ENCODE data around the gene NKX1-1.

The NKX1-1 gene

GRCh38 chr4:1415681-1415981 is 9.4 kb upstream of the NKX1-1 start:
- no peaks in the 10 kb centered on the region for H3K79me2 ChIP-seq (ENCODE audit: low read length)
- no peak for TF ChIP-seq EZH2phosphoT487 (IDR thresholded peaks at IDR 0.05; ENCODE audit: low read depth)
- no peak for TF ChIP-seq CTCF (IDR thresholded peaks at IDR 0.05; ENCODE audit: low read depth, low read length)
- H3K4me2 ChIP-seq (ENCODE audit: low read length), result no peak overlapping the region
- H4K20me1 ChIP-seq (ENCODE audit: insufficient read depth, low read length), result no peaks in the 10 kb centered on the region
- no peak overlapping the region for H3K4me3 ChIP-seq (ENCODE audit: low read length)
- no peak overlapping the region for H3K9ac ChIP-seq (ENCODE audit: low read length)
- H2AFZ ChIP-seq (ENCODE audit: low read depth, low read length), result no peak overlapping the region
- H3K4me1 ChIP-seq (ENCODE audit: low read length), result no peaks in the 10 kb centered on the region
- H3K27me3 ChIP-seq (ENCODE audit: low read depth, low read length), result no peaks in the 10 kb centered on the region
- no peak overlapping the region for H3K27ac ChIP-seq (ENCODE audit: low read length)
- H3K9me3 ChIP-seq (ENCODE audit: insufficient read depth, low read length), result no peaks in the 10 kb centered on the region
- H3K36me3 ChIP-seq (replicated peaks; ENCODE audit: low read depth, low read length), result no peaks in the 10 kb centered on the region

GRCh38 chr4:1414831-1415680 is 8.8 kb upstream of the NKX1-1 start:
- Histone ChIP-seq H3K79me2 (ENCODE audit: low read length) (no peaks in the 10 kb centered on the region), H3K9me3 (ENCODE audit: insufficient read depth, low read length) (no peaks in the 10 kb centered on the region), H3K27me3 (ENCODE audit: low read depth, low read length) (no peaks in the 10 kb centered on the region), H3K4me2 (ENCODE audit: low read length) (no peak overlapping the region), H3K9ac (ENCODE audit: low read length) (no peak overlapping the region), H3K4me3 (ENCODE audit: low read length) (no peak overlapping the region), H3K27ac (ENCODE audit: low read length) (no peak overlapping the region), H3K4me1 (ENCODE audit: low read length) (no peaks in the 10 kb centered on the region), H4K20me1 (ENCODE audit: insufficient read depth, low read length) (no peaks in the 10 kb centered on the region), H3K36me3 (replicated peaks; ENCODE audit: low read depth, low read length) (no peaks in the 10 kb centered on the region), H2AFZ (ENCODE audit: low read depth, low read length) (no peak overlapping the region)
- TF ChIP-seq EZH2phosphoT487 (IDR thresholded peaks at IDR 0.05; ENCODE audit: low read depth) (no peak), CTCF (IDR thresholded peaks at IDR 0.05; ENCODE audit: low read depth, low read length) (no peak)

GRCh38 chr4:1413687-1414479 is 7.6 kb upstream of the NKX1-1 start:
- no peaks in the 10 kb centered on the region for H4K20me1 ChIP-seq (ENCODE audit: insufficient read depth, low read length)
- H3K4me3 ChIP-seq (ENCODE audit: low read length), result no peak overlapping the region
- H2AFZ ChIP-seq (ENCODE audit: low read depth, low read length), result no peak overlapping the region
- no peak overlapping the region for H3K9ac ChIP-seq (ENCODE audit: low read length)
- no peaks in the 10 kb centered on the region for H3K79me2 ChIP-seq (ENCODE audit: low read length)
- no peaks in the 10 kb centered on the region for H3K27me3 ChIP-seq (ENCODE audit: low read depth, low read length)
- no peak overlapping the region for H3K27ac ChIP-seq (ENCODE audit: low read length)
- H3K4me1 ChIP-seq (ENCODE audit: low read length), result no peaks in the 10 kb centered on the region
- H3K4me2 ChIP-seq (ENCODE audit: low read length), result no peak overlapping the region
- TF ChIP-seq EZH2phosphoT487 (IDR thresholded peaks at IDR 0.05; ENCODE audit: low read depth) (no peak), CTCF (IDR thresholded peaks at IDR 0.05; ENCODE audit: low read depth, low read length) (no peak)
- no peaks in the 10 kb centered on the region for H3K9me3 ChIP-seq (ENCODE audit: insufficient read depth, low read length)
- no peaks in the 10 kb centered on the region for H3K36me3 ChIP-seq (replicated peaks; ENCODE audit: low read depth, low read length)

- Histone ChIP-seq H3K27ac (ENCODE audit: low read length) (no peak overlapping the region), H3K36me3 (replicated peaks; ENCODE audit: low read depth, low read length) (no peaks in the 10 kb centered on the region), H3K4me2 (ENCODE audit: low read length) (no peak overlapping the region), H3K9ac (ENCODE audit: low read length) (no peak overlapping the region), H3K4me1 (ENCODE audit: low read length) (no peaks in the 10 kb centered on the region), H3K4me3 (ENCODE audit: low read length) (no peak overlapping the region), H4K20me1 (ENCODE audit: insufficient read depth, low read length) (no peaks in the 10 kb centered on the region), H3K9me3 (ENCODE audit: insufficient read depth, low read length) (no peaks in the 10 kb centered on the region), H3K27me3 (ENCODE audit: low read depth, low read length) (no peaks in the 10 kb centered on the region), H2AFZ (ENCODE audit: low read depth, low read length) (no peak overlapping the region), H3K79me2 (ENCODE audit: low read length) (no peaks in the 10 kb centered on the region)
- TF ChIP-seq EZH2phosphoT487 (IDR thresholded peaks at IDR 0.05; ENCODE audit: low read depth) (no peak), CTCF (IDR thresholded peaks at IDR 0.05; ENCODE audit: low read depth, low read length) (no peak)
Measured at GRCh38 chr4:1413204-1413663, 7.0 kb upstream of the NKX1-1 start.
